GM21529 (cell line): ENCODE data around the gene TNFSF10.
A peak's percentile ranks its signal among the peaks of the same experiment; 100 is the strongest.

ENCODE experiments used
- ATAC-seq: cut with Tn5 transposase; IDR thresholded peaks from one replicate; pipeline ENCODE4 v1.9.1; 2021; ENCODE audit not compliant: unreplicated experiment

The TNFSF10 gene

GRCh38 chr3:172461530-172462138, 61.6 kb downstream of the TNFSF10 start:
- peak; percentile 82 for ATAC-seq

DNA sequence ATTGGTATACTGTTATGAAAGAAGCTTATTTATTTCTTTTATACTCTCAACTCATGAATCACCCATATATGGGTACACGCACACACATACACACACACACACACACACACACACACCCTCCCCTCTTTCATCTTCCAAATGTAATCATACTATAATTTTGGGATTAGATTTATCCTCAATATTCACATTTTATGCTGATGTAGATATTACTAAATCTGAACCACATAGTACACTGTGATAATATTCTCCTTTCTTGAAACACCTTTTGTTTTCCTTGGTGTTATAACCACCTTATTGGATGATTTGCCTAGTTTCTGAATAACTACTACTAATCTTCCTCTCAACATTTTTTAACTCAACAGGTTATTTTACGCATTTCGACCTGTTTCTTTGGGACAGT, 66.8 kb downstream of the TNFSF10 start:
- no peak for ATAC-seq
